ENCODE results near the gene SIN3B.

SIN3B gene

GRCh38 chr19:16825312-16826052 lies 3.7 kb upstream of the SIN3B start:
- DNase-seq (ENCODE audit: low spot score): no peak

GRCh38 chr19:16829822-16830289 lies 658 bp downstream of the SIN3B start:
- DNase-seq (ENCODE audit: low spot score): no peak

DNA sequence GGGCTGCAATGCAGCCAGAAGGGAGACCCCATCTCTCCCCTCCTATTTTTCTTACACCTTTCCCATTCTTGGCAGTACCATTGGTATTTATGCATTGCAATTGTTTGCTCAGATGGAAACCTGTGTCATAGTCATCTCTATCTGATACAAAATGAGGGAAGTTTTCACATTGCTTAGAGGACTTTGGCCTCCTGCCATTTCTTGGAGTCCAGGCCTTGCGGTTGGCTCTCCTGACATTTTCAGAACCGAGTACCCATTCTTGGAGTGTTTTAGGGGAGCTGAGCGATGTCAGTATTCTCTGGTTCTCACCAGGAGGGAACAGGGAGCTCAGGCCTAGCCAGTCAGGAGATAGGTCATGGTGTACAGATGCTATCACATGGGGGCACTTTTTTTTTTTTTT lies 1.5 kb downstream of the SIN3B start:
- no peak for DNase-seq (ENCODE audit: low spot score)

DNA sequence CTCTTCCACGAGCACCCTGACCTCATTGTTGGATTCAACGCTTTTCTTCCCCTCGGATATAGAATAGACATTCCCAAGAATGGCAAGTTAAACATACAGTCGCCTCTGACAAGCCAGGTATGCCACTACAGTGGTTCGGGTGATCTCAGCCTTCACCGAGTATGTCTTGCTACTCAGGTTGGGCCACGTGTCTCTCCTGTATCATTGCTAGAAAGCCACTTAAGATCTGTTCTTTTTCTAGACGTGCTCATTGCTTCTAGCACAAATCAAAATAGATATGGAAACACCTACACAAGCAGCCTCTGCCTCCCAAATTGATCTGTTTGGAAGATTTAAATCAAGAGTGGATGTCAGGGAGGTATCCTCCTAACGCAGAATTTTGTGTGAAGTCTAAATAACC lies 2.3 kb downstream of the SIN3B start:
- DNase-seq (ENCODE audit: low spot score): no peak

DNA sequence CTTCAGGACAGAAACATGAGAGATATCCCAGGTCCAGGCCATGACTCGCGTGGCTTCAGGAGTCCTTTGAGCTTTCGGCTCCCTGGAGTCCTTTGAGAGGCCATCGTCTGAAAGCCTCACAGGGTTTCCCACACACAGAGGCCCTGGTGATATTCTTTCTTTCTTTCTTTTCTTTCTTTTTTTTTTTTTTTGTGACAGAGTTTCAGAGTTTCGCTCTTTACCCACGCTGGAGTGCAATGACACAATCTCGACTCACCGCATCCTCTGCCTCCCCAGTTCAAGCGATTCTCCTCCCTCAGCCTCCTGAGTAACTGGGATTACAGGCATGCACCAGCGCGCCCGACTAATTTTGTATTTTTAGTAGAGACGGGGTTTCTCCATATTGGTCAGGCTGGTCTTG lies 5.5 kb downstream of the SIN3B start:
- DNase-seq (ENCODE audit: low spot score): no peak

DNA sequence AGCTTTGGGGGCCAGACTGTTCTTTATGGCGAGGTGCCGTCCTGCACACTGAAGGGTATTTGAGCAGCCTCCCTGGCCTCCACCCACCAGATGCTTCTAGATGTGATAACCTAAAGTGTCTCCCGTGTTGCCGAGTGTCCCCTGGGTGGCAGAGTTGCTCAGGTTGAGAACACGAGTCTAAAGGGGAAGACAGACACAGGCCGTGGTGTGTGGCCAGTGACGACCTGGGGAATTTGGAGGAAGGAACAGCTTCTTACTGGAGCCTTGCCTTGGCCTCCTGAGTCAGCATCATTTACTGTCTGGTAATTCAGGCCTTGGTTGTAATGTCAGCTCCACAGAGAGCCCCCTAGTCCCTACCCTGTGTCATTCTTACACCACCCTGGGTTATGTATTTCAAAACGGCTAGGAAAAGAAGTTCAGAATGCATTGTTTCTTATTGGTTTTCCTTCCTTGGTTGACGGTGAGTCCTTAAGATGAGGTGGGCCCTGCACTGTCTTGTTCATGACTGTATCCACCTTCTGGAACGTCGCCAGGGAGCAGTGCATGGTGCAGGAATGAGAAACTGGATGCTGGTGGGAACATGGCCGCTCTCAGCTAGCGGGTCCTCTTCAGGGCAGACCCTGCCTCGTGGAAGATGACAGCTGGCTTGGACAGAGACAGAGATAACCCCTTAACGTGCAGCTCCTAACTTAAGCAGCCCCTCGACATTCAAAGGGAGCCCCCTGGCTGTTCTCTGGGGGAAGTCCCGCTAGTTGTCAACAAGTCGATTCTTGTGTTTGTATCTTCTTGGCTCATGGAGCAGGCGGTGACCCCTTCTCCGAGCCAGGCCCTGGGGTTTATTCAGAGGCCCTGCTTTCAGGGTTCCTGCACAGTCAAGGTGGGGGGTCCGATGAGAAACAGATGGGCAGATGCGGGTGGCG lies 7.2 kb downstream of the SIN3B start:
- DNase-seq (ENCODE audit: low spot score): peak; percentile 33

DNA sequence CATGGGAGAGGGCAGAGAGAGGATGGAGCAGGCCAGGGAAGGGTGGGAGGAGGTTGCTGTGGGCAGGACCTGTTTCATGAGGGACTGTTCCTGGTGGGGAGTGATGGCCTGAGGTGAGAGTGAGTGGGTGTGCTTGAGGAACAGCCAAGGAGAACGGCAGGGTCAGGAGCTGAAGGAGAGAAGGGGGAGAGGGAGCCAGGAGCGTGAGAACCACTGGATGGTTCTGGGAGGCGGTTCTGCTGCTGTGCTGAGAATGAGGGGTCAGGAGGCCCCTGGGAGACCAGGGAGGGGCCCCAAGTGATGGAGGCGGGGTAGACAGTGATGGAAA lies 7.8 kb downstream of the SIN3B start:
- DNase-seq (ENCODE audit: low spot score): no peak

- no peak for DNase-seq (ENCODE audit: low spot score)
Observed at GRCh38 chr19:16841391-16841926, 12.3 kb downstream of the SIN3B start.

DNA sequence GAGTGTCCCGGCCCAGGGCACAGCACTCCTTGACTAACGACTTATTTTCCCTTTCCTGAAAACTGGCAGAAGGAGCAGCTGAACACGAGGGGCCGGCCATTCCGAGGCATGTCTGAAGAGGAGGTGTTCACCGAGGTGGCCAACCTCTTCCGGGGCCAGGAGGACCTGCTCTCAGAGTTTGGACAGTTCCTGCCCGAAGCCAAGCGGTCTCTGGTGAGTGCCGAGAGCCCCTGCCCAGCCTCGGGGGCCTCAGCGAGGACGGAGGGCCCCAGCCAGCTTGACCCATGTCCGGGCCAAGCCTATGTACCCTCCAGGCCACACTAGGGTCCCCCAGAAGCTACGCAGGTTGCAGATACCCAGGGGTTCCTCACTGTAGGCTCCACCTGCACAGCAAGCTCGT lies 17.7 kb downstream of the SIN3B start:
- no peak for DNase-seq (ENCODE audit: low spot score)

DNA sequence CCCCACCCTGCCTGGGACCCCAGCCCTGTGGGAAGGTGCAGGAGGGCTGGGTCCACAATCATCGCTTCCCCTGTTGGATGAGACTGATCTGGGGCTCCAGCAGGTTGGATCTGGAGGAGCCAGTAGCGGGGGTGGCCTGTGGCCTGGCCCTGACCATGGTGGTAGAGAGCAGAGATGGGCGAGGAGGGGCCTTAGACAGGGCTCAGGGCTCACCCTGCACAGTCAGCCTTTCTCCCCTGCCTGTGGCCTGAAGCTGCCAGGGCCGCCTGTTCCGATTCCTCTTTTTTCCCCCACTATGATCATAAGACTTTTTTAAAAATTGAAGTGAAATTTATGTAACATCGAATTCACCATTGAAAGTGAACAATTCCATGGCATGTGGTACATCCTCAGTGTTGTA lies 18.2 kb downstream of the SIN3B start:
- DNase-seq (ENCODE audit: low spot score): no peak

GRCh38 chr19:16849168-16849567 lies 20.0 kb downstream of the SIN3B start:
- DNase-seq (ENCODE audit: low spot score): no peak

- no peak for DNase-seq (ENCODE audit: low spot score)
Observed at GRCh38 chr19:16850133-16850532, 20.9 kb downstream of the SIN3B start.

GRCh38 chr19:16851031-16851712 lies 22.0 kb downstream of the SIN3B start:
- DNase-seq (ENCODE audit: low spot score): no peak

DNA sequence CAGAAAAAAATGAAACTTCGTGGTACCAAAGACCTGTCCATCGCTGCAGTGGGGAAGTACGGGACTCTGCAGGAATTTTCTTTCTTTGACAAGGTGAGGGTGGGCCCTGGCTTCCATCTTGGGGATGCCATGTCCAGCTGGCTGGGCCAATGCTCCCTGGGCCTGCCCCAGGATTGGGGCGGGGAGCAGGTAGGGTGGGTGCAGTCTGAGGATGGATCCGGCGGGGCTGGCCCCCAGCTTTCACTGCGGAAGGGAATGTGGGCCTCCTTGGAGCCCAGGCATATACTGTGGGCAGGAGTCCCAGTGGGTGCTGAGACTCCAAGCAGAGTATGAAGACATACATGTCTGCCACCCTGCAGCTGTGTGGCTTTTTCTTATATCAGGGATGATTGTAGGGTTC lies 23.9 kb downstream of the SIN3B start:
- no peak for DNase-seq (ENCODE audit: low spot score)

DNA sequence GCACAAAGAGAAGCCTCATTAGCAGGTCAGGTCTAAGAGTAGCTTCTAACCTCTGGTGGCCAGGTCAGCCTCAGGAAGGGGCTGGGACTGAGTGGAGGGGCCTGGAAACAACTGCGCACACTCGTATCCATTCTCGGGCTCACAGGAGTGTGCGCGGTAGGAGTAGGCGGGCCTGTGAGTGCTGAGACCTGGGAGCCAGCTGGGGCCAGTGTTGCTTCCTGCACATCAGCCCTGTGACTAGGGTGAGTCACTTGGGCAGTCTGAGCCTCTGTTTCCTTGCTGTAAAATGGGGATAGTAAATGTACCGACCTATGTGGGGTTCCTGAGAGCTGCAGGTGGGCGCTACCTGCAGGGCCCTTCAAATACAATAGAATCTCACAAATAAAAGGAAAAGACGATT lies 26.9 kb downstream of the SIN3B start:
- no peak for DNase-seq (ENCODE audit: low spot score)

DNA sequence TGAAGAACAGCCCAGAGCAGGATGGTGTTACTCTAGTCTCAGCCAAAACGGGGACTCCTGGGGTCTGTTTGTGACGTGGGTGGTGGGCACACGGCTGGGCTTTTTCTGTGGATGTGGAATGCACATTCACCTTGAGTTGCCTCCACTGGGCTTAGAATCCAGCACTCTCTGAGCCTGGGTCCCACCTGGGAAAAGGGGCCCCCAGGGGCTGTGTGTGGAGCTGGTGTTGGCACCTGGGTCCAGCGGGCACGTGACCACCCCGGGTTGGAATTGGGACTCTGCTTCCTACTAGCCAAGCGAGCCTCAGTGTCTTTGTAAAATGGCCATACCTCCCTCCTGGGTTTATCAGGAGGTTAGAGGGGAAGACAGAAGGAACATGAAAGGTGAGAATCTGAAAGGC lies 30.4 kb downstream of the SIN3B start:
- DNase-seq (ENCODE audit: low spot score): no peak

GRCh38 chr19:16860118-16860517 lies 30.9 kb downstream of the SIN3B start:
- no peak for DNase-seq (ENCODE audit: low spot score)

DNA sequence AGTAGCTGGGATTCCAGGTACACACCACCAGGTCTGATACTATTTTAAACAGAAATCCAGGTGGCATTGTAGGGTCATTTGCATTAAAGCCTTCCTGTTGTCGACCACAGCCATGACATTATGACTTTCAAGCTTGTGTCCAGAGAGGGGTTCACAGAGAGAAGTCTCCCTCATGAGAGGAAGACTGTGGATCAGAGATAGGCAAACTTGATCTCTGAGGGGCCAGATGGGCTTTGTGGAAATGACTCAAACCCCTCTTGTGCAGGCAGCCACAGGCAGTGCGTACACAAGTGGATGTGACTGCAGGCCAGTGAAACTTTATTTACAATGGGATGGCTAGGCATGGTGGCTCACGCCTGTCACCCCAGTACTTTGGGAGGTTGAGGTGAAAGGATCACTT lies 31.8 kb downstream of the SIN3B start:
- DNase-seq (ENCODE audit: low spot score): no peak

GRCh38 chr19:16861834-16862233 lies 32.6 kb downstream of the SIN3B start:
- DNase-seq (ENCODE audit: low spot score): no peak

DNA sequence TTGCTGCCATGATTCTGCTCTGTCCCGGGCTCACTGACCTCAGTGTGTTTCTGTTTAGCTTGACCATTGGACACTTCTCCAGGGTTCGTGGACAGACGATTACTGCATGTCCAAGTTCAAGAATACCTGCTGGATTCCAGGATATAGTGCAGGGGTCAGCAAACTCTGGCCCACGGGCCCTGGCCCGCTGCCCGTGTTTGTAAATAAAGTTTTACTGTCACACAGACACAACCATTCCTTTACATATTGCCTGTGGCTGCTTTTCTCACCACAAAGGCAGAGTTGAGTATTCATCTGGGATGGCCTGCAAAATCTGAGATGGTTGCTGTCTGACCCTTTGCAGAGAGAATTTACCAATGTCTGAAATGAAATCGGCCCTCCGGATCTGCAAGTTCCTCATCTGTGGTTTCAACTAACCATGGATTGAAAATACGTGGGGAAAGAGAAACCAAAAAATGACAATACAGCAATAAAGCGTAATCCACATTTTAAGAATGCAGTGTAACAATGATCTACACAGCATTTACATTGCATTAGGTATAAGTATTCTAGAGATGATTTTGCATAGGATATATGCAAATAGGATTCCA lies 33.7 kb downstream of the SIN3B start:
- DNase-seq (ENCODE audit: low spot score): no peak

DNA sequence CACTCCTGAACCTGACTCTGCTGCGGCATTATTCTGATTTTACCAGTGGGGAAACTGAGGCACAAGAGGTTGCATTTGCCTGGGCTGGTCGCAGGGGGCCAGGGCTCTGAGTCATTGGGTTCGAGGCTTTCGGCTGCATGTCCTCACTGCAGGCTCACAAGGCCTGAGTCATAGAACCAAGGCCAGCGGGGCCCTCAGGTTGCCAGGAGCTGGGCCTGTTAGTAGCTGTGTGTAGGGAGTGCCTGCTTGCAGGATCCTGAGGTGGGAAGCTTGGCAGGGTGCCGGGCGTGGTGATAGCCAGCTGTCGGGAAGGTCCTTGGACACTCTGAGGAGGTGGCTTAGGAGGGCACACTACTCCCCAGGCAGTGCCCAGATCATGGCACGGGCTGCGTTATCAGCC lies 38.0 kb downstream of the SIN3B start:
- no peak for DNase-seq (ENCODE audit: low spot score)

DNA sequence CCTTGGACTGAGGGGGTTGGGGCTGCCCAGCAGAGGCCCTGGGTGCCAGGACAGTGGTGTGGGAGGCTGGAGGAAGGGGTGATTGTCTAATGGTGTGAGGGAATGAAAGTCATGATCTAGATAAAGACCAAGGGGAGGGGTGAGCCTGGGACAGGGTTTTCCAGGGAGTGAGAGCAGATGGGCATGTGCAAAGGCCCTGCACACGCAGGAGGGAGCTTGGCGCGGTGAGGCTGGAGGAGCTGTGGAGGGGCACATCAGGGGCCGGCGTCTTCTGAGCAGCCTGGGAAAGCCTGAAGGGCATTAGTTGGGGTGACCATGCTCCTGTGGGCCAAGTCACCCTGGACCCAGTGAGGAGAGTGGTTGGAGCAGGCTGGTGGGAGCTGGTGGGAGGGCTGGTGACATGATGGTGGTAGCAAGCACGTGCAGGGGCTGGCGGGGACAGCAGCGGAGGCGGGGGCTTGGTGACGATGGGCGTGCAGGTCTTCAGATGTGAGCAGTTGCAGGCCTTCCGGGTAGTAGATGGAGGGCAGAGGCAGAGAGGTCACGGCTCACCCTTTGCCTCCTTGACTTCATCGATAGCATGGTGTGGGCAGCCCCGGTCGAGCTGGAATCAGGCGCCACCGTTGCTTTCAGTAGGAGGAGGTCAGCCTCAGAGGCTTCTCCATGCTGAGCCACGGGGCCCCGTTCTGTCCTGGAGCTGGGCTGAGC lies 39.4 kb downstream of the SIN3B start:
- DNase-seq (ENCODE audit: low spot score): no peak

All from germinal center (tissue), 1 donor.